Brain microvascular endothelial cell (primary cell): ENCODE results near the gene SELP.

ENCODE experiments used
- DNase-seq: peaks from one replicate; pipeline ENCODE4 v3.0.0-alpha.2; 2020
- H3K27ac ChIP-seq: fragments of 250-450 bp; sonication (Bioruptor Pico); 2 replicates; pipeline ENCODE4 v1.5.1; 2020; ENCODE audit warnings: mild to moderate bottlenecking, moderate library complexity
- H3K27me3 ChIP-seq: fragments of 250-450 bp; sonication (Bioruptor Pico); replicated peaks from 2 replicates; pipeline ENCODE4 v1.5.1; 2020; ENCODE audit warnings: mild to moderate bottlenecking
- H3K36me3 ChIP-seq: fragments of 250-450 bp; sonication (Bioruptor Pico); replicated peaks from 2 replicates; pipeline ENCODE4 v1.5.1; 2020; ENCODE audit warnings: mild to moderate bottlenecking
- H3K4me3 ChIP-seq: 2 replicates; pipeline ENCODE4 v1.5.1; 2011; ENCODE audit warnings: low read depth, mild to moderate bottlenecking, control low read depth, low read length, moderate library complexity
- CTCF ChIP-seq: IDR thresholded peaks from 2 replicates; pipeline ENCODE4 v1.5.1; 2011; ENCODE audit warnings: low read depth, mild to moderate bottlenecking, moderate library complexity, low read length, control low read depth, inconsistent platforms; ENCODE audit errors: missing control alignments
- in situ Hi-C: cut with HindIII; loops from 2 replicates; pipeline ENCODE4 v1.10.0; 2017; ENCODE audit warnings: low sequenced_read_pairs, low pct_ligation_motif_present

SELP gene

DNA sequence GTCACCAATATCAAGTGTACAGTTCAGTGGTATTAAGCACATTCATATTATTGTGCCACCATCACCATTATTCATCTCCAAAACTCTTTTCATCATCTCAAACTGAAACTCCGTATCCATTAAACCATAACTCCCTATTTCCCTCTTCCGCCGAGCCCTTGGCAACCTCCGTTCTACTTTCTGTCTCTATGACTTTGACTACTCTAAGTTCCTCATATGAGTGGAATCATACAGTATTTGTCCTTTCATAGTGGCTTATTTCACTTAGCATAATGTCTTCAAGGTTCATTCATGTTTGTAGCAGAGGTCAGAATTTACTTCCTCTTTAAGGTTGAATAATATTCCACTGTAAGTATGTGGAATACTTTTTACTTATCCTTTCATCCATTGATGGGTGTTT lies 21.7 kb downstream of the SELP start:
- Histone ChIP-seq H3K4me3 (no peak overlapping the region), H3K27me3 (no peaks in the 10 kb centered on the region), H3K36me3 (no peaks in the 10 kb centered on the region), H3K27ac (no peak overlapping the region)
- DNase-seq = no peak
- in situ Hi-C loops = no loop called here
- TF ChIP-seq CTCF = no peak

GRCh38 chr1:169604781-169605560 lies 25.0 kb downstream of the SELP start:
- DNase-seq = no peak
- no peak overlapping the region for H3K4me3 ChIP-seq

DNA sequence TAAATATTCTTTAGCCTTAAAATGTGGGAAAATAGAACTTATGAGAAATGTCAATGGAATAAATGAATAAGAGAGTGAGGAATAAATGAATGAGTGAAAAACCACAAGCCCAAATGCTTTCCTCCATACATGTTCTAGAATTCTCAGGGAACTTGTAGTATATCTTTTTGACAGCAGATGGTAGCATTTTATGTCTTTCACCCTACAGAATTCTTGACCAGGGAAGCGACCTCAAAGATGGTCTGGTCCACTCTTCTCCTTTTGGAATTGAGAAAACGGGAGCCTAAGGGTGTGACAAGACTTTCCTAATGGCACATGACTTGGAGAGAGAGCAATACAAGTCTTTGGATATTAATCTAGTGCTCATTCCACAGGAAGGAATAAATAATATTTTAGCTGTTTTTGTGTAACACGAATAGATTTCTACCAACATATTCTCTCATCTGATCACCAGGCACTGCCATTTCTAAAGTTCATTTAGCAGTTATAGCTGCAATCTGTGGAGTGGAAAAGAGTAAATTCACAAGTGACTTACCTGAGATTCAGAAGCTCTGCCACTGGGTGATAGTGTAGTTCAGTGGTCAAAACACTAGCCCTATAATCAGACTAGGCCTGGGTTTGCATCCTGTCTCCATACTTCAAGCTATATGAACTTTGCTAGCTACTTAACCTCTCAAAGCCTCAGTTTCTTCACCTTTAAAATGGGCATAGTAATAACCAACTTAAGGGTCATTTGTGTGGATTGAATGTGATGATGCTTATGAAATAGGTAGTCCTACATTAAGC lies 28.6 kb downstream of the SELP start:
- peak; percentile 30 for TF ChIP-seq CTCF
- Histone ChIP-seq H3K36me3 (no peaks in the 10 kb centered on the region), H3K27ac (no peak overlapping the region), H3K27me3 (no peaks in the 10 kb centered on the region), H3K4me3 (no peak overlapping the region)
- DNase-seq = no peak
- in situ Hi-C loops = no loop called here

More at GRCh38 chr1:169604781-169605560, 25.0 kb downstream of the SELP start:
- in situ Hi-C loops = no loop called here
- TF ChIP-seq CTCF = no peak
- no peaks in the 10 kb centered on the region for H3K36me3 ChIP-seq
- no peak overlapping the region for H3K27ac ChIP-seq
- no peaks in the 10 kb centered on the region for H3K27me3 ChIP-seq

DNA sequence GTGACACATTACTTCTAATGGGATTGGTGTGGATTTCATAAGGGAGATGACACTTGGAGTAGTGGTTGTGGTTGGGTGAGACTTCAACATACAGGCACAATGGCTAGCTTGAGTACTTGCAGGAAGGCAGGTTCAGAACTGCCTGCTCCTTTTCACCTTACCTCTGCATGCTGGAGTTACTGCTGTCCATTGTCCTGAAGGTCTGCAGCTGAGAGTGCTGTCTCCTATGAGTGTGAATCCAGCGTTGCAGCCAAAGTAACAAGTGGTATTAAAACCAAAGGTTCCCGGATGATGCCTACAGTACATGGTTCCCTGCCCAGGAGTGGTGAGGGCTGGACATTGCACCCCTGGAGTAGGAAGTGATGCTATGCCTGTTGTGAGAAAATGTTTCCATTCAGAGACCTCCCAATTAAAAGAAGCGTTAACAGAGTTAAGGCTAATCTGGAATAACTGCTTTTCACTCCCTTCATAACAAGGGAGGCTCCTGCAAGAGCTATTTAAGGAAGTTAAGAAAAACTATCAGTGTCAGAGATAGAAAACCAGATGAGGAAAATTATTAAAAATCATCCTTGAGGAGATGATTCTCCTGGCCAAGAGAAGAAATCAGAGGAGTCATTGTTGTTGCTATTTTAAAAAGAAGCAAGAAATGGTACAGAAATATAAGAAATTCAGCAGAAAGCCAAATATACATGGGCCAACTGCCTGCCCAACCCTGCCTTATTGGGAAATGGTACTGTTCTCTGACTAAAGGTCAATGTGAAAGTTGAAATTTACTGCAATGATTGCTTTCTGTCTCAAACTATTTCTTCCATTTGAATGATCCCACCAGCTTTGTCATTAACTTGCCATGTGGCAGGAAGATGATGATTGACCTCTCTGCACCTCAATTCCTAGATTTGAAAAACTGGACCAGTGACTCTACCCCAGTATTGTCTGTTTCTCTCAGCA lies 33.9 kb downstream of the SELP start:
- H3K27me3 ChIP-seq = no peaks in the 10 kb centered on the region
- H3K36me3 ChIP-seq = no peaks in the 10 kb centered on the region
- H3K27ac ChIP-seq = no peak overlapping the region
- TF ChIP-seq CTCF = no peak
- H3K4me3 ChIP-seq = no peak overlapping the region
- peak; percentile 44 for DNase-seq
- in situ Hi-C loops = no loop called here

DNA sequence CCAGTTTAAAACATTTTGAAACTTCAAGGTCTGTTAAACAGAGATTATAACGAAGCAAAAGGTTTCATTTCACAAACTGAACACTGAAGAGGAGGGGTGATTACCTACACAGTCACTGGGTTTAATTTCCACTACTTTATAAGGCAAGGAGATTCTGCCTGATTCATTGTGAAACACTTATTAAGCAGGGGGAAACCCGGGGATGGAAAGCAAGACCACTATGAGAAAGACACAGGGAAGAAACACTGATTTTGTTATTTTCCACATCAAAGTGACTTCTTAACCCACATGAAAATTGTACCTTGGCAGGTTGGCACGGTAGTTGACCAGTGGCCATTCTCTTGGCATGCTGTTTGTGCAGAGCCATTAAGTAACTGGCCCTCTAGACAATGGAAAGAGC lies 35.5 kb downstream of the SELP start:
- no peak for DNase-seq
- no peaks in the 10 kb centered on the region for H3K36me3 ChIP-seq
- no peaks in the 10 kb centered on the region for H3K27me3 ChIP-seq
- no peak for TF ChIP-seq CTCF
- no peak overlapping the region for H3K4me3 ChIP-seq
- in situ Hi-C loops = no loop called here
- H3K27ac ChIP-seq = no peak overlapping the region
